Tibial nerve (tissue), 4 donors: Measurements from ENCODE around the gene SH3RF3. TPM values are rescaled to one million over a fixed set of nuclear protein-coding genes. Genes with fewer than 3 reads are reported as not detected.

Experiments
- DNase-seq, 2 donors: peaks; one replicate each; pipeline ENCODE4 v3.0.0-alpha.2; 2019; ENCODE audit warnings: low spot score in 2 of 2
- H3K27ac ChIP-seq, 4 donors: fragments of 200-600 bp; sonication (generic) in 3 of 4; one replicate each; pipeline ENCODE4 v1.5.1; 2017 to 2019; ENCODE audit warnings: mild to moderate bottlenecking in 1 of 4
- H3K27me3 ChIP-seq, 2 donors: fragments of 200-600 bp; sonication (generic) in 1 of 2; one replicate each; pipeline versions ENCODE4 v1.5.1 to v1.6.0; 2017 to 2019
- H3K36me3 ChIP-seq, 3 donors: fragments of 200-600 bp; sonication (generic); one replicate each; pipeline ENCODE4 v1.5.1; 2018 to 2019
- H3K4me1 ChIP-seq, 4 donors: fragments of 200-600 bp; sonication (generic) in 3 of 4; one replicate each; pipeline ENCODE4 v1.5.1; 2017 to 2019
- H3K4me3 ChIP-seq, 4 donors: fragments of 200-600 bp; sonication (generic) in 3 of 4; one replicate each; pipeline ENCODE4 v1.5.1; 2017 to 2019; ENCODE audit warnings: mild to moderate bottlenecking in 1 of 4, moderate library complexity in 1 of 4
- H3K9me3 ChIP-seq, 4 donors: fragments of 200-600 bp; sonication (generic) in 3 of 4; one replicate each; pipeline ENCODE4 v1.5.1; 2017 to 2019
- EP300 ChIP-seq, 2 donors: sonication (generic); formaldehyde crosslinking; IDR thresholded peaks; one replicate each; pipeline ENCODE4 v1.6.1; 2017; ENCODE audit warnings: antibody characterized with exemption in 2 of 2, mild to moderate bottlenecking in 1 of 2
- POLR2A ChIP-seq, 2 donors: fragments of 450-650 bp; IDR thresholded peaks; one replicate each; pipeline ENCODE4 v1.6.1; 2017; ENCODE audit warnings: antibody characterized with exemption in 2 of 2, mild to moderate bottlenecking in 2 of 2, moderate library complexity in 2 of 2
- WGBS, 2 donors: methylation state at CpG; one replicate each; pipeline ENCODE4 v1.1.5; 2018; 5-methylcytosine and 5-hydroxymethylcytosine counted together
- total RNA-seq, 4 donors: library from RNA; depleted of rRNA; stranded (reverse); fragments of >200 nt; gene quantifications; one replicate each; pipeline ENCODE4 v1.1.0, GENCODE V29; 2016
- TF ChIP-seq, protein P1 (sequence below), 5 experiments: fragments of 200-600 bp in 3 of 5; fragments of 450-650 bp in 2 of 5; sonication (generic) in 3 of 5; IDR thresholded peaks; one replicate each; pipeline ENCODE4 v1.5.1; 2016 to 2019; ENCODE audit warnings: antibody characterized with exemption in 5 of 5, mild to moderate bottlenecking in 3 of 5, moderate library complexity in 2 of 5

Gene SH3RF3
- total RNA-seq, 4 donors from 2014 or later = 6.9 to 18.0 (median 11.4) TPM

DNA sequence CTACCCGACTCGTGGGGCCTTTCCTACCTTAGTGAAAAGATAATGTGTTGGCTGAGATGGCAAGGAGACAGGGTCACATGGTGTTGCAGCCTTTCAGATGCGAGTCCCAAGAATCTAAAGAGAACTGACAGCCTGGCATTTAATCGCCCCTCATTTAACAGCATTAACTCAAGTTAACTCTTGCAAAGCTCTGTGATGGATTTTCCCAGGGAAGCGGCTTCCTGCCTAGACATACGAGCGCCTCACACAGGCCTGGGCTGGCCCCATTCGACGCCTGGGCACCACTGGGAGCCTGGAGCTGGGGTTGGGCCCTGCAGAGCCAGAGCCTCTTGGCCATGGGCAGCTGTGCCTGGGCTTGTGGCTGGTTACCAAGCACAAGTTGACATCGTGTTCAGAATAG lies 344.0 kb downstream of the SH3RF3 start:
- Histone ChIP-seq H3K27me3 (no peaks in the 10 kb centered on the region), H3K36me3 (no peaks in the 10 kb centered on the region), H3K27ac (no peak overlapping the region), H3K4me1 (peaks cover 0 to 3% (median 0%) of the 10 kb centered on the region in 4 donors), H3K4me3 (no peak overlapping the region), H3K9me3 (no peaks in the 10 kb centered on the region)
- no peak for TF ChIP-seq EP300 (IDR thresholded peaks at IDR 0.05)
- TF ChIP-seq, protein P1, sequence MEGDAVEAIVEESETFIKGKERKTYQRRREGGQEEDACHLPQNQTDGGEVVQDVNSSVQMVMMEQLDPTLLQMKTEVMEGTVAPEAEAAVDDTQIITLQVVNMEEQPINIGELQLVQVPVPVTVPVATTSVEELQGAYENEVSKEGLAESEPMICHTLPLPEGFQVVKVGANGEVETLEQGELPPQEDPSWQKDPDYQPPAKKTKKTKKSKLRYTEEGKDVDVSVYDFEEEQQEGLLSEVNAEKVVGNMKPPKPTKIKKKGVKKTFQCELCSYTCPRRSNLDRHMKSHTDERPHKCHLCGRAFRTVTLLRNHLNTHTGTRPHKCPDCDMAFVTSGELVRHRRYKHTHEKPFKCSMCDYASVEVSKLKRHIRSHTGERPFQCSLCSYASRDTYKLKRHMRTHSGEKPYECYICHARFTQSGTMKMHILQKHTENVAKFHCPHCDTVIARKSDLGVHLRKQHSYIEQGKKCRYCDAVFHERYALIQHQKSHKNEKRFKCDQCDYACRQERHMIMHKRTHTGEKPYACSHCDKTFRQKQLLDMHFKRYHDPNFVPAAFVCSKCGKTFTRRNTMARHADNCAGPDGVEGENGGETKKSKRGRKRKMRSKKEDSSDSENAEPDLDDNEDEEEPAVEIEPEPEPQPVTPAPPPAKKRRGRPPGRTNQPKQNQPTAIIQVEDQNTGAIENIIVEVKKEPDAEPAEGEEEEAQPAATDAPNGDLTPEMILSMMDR (IDR thresholded peaks at IDR 0.05) = no peak
- no peak for DNase-seq
- 73 to 83% methylated on average over 10 of the region's 10 CpGs for WGBS, 2 donors

DNA sequence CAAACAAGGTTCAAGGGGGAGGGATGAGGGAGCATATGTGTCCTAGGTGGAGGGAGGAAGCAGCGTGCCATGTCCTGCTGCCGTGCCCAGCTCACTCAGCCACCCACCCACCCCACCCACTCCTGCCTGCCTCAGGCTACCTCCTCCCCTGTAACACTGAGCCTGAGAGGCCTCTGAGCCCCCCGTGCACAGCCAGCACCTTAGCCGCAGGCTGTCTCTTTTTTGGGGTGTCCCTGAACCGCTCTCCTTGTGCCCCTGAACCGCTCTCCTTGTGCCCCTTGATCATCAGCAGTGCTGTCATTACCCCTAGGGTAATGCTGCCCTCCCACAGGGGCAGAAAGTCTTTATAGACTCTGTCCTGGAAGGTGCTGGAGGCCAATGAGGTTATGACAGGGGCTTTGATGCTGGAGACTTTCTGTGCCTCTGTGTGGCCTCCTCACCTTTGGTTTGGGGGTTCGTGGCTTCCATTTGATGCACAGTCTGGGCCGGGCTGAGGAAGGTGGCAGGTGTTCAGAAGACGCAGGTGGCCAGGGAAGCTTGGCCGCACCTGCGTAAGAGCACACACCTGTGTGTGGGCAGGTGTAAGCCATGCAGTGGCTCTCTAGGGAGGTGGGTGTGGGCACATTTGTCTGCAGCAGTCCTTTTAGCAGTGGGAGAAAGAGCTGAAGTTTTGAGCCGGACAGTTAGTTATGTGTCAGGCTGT lies 344.8 kb downstream of the SH3RF3 start:
- no peak for DNase-seq
- H3K27ac ChIP-seq = no peak overlapping the region
- no peaks in the 10 kb centered on the region for H3K9me3 ChIP-seq
- H3K4me1 ChIP-seq = peaks cover 0 to 3% (median 0%) of the 10 kb centered on the region in 4 donors
- no peaks in the 10 kb centered on the region for H3K36me3 ChIP-seq
- TF ChIP-seq, protein P1 (IDR thresholded peaks at IDR 0.05) = no peak
- TF ChIP-seq POLR2A (IDR thresholded peaks at IDR 0.05) = no peak
- TF ChIP-seq EP300 (IDR thresholded peaks at IDR 0.05) = no peak
- 82 to 94% methylated on average over 7 to 12 of the region's 12 CpGs for whole genome bisulfite sequencing, 2 donors
- no peaks in the 10 kb centered on the region for H3K27me3 ChIP-seq
- no peak overlapping the region for H3K4me3 ChIP-seq

DNA sequence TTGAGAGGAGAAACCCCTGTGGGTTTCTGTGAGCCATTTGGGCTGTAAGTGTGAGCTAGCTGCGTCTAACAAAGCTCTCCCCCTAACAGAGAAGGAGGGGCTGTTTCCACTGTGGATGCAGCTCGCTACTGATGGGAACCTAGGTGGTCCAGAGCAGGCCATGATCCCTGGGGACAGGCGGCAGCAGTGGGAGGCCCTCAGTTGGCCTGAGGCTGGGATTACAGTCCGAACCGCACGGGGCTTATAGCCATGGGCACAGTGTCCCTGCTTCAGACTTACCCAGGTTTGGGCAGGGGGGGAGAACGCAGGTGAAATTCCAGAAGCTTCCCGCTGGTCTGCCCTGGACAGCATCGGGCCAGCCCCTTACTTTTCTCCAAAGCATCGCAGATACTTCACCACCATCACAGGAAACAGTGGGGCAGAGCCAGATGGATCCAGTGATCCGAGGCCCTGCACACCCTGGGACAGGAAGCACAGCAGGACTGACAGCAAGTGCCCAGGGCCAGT lies 345.4 kb downstream of the SH3RF3 start:
- Histone ChIP-seq H3K27ac (no peak overlapping the region), H3K9me3 (no peaks in the 10 kb centered on the region), H3K4me1 (peaks cover 0 to 3% (median 0%) of the 10 kb centered on the region in 4 donors), H3K36me3 (no peaks in the 10 kb centered on the region), H3K27me3 (no peaks in the 10 kb centered on the region), H3K4me3 (no peak overlapping the region)
- WGBS, 2 donors = 78 to 87% methylated on average over 11 of the region's 11 CpGs
- TF ChIP-seq POLR2A (IDR thresholded peaks at IDR 0.05) (no peak), EP300 (IDR thresholded peaks at IDR 0.05) (no peak)
- TF ChIP-seq, protein P1 (IDR thresholded peaks at IDR 0.05) = no peak
- DNase-seq = no peak

DNA sequence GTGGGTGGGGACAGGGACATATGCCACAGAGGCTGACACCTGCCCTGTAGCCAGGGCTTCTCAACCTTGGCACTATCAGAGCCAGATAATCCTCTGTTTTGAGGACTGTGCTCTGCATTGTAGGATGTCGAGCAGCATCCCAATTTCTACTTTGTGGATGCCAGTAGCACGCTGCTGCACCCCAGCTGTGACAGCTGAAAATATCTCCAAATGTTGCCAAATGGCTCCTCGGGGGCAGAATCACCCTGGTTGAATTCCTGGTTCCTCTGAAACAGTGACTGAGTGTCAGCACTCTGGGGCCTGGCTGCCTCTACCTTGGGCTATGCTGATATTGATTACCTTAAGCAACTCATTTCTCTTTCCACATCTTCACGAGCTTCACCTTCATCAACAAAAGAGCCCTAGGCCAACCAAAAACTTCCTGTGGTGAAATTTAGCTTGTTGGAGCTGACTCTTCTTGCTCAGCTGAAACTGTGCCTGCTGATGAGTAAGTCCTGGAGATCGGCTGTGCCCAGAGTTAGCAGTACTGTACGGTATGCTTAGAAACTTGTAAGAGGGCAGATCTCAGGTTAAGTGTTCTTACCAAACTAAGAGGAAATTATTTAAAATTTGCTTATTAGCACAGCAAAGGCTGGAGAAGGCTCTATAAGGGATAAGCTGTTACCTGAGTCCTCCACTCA lies 346.7 kb downstream of the SH3RF3 start:
- TF ChIP-seq POLR2A (IDR thresholded peaks at IDR 0.05) (no peak), EP300 (IDR thresholded peaks at IDR 0.05) (no peak)
- TF ChIP-seq, protein P1 (IDR thresholded peaks at IDR 0.05) = no peak
- Histone ChIP-seq H3K4me1 (no peaks in the 10 kb centered on the region), H3K27me3 (no peaks in the 10 kb centered on the region), H3K36me3 (no peaks in the 10 kb centered on the region), H3K4me3 (no peak overlapping the region), H3K9me3 (no peaks in the 10 kb centered on the region), H3K27ac (no peak overlapping the region)
- DNase-seq = no peak
- WGBS, 2 donors = 62 to 70% methylated on average over 6 of the region's 6 CpGs
